DOHH2 (cell line): ENCODE measurements around the gene SPAG16.
"Not testable (repeated sequence)": the region's sequence is repeated elsewhere in the genome, so short reads cannot be mapped to it uniquely, and the experiment has no call there.

Experiments
- H3F3A ChIP-seq: fragments of 200-600 bp; sonication (generic), shearing (Covaris generic); 2 replicates; pipeline ENCODE4 v1.6.0; 2016; ENCODE audit warnings: antibody characterized with exemption, mild to moderate bottlenecking; ENCODE audit not compliant: control insufficient read depth, insufficient read depth
- H3K27ac ChIP-seq: fragments of 200-600 bp; sonication (generic); 2 replicates; pipeline ENCODE4 v1.5.1; 2014; ENCODE audit warnings: low read depth, mild to moderate bottlenecking, low read length, moderate library complexity
- H3K27me3 ChIP-seq: fragments of 200-600 bp; sonication (generic); 2 replicates; pipeline ENCODE4 v1.6.1; 2014; ENCODE audit warnings: mild to moderate bottlenecking, low read length, mixed read lengths; ENCODE audit not compliant: control insufficient read depth
- H3K36me3 ChIP-seq: fragments of 200-600 bp; sonication (generic); 2 replicates; pipeline ENCODE4 v1.6.1; 2014; ENCODE audit warnings: mild to moderate bottlenecking, low read length, moderate library complexity, mixed read lengths; ENCODE audit not compliant: control insufficient read depth
- H3K4me1 ChIP-seq: fragments of 200-600 bp; sonication (generic); 2 replicates; pipeline ENCODE4 v1.6.1; 2014; ENCODE audit warnings: mild to moderate bottlenecking, low read length, mixed read lengths; ENCODE audit not compliant: control insufficient read depth
- H3K4me2 ChIP-seq: fragments of 200-600 bp; sonication (generic); 2 replicates; pipeline ENCODE4 v1.6.0; 2014; ENCODE audit warnings: mild to moderate bottlenecking, low read length, moderate library complexity
- H3K4me3 ChIP-seq: fragments of 200-600 bp; sonication (generic); 2 replicates; pipeline ENCODE4 v1.5.1; 2014; ENCODE audit warnings: mild to moderate bottlenecking, low read length, mixed read lengths
- H3K79me2 ChIP-seq: fragments of 200-600 bp; sonication (generic); 2 replicates; pipeline ENCODE4 v1.6.1; 2014; ENCODE audit warnings: mild to moderate bottlenecking, low read length, mixed read lengths; ENCODE audit not compliant: control insufficient read depth
- H3K9me2 ChIP-seq: fragments of 200-600 bp; sonication (generic); replicated peaks from 2 replicates; pipeline ENCODE4 v1.6.1; 2014; ENCODE audit warnings: mild to moderate bottlenecking, low read length, mixed read lengths; ENCODE audit not compliant: control insufficient read depth
- H3K9me3 ChIP-seq: fragments of 200-600 bp; sonication (generic); 2 replicates; pipeline ENCODE4 v1.6.1; 2014; ENCODE audit warnings: antibody characterized with exemption, low read length, mixed read lengths; ENCODE audit not compliant: control insufficient read depth, insufficient read depth
- H4K20me1 ChIP-seq: fragments of 200-600 bp; sonication (generic); 2 replicates; pipeline ENCODE4 v1.6.0; 2014; ENCODE audit warnings: low read depth, mild to moderate bottlenecking, antibody characterized with exemption, low read length, moderate library complexity; ENCODE audit not compliant: control insufficient read depth, insufficient read depth
- EZH2phosphoT487 ChIP-seq: fragments of 200-600 bp; sonication (generic); IDR thresholded peaks from 2 replicates; pipeline ENCODE4 v1.6.1; 2017; ENCODE audit warnings: borderline replicate concordance, mild to moderate bottlenecking, antibody characterized with exemption, low read length, moderate library complexity, mixed read lengths
- TF ChIP-seq, protein P1 (sequence below): fragments of 200-600 bp; sonication (generic); IDR thresholded peaks from one replicate; pipeline ENCODE4 v1.5.1; 2014; ENCODE audit warnings: antibody characterized with exemption, mild to moderate bottlenecking, low read depth, low read length; ENCODE audit not compliant: poor library complexity, severe bottlenecking

SPAG16 gene

DNA sequence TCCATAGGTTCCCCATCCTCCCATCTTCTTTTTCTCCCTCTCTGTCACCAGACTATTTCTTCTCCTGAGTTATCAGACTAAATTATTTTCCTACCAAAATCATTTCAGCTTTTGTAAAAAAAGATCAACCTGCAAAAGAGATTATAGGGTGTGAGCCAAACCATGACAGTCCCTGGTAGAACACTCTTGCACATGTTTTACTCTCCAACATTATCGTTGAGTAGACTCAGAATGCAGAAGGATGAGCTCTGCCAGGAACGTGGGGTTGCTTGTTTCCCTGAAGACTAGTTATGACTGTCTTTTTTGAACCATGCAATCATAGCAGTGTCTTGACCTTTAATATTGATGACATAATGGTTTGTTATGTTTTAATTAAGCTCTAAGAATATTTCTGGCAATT is 766.5 kb downstream of the SPAG16 start:
- H3F3A ChIP-seq, result no peaks in the 10 kb centered on the region
- no peaks in the 10 kb centered on the region for H3K9me2 ChIP-seq
- no peaks in the 10 kb centered on the region for H3K79me2 ChIP-seq
- H3K4me2 ChIP-seq, result no peak overlapping the region
- H3K9me3 ChIP-seq, result no peaks in the 10 kb centered on the region
- H4K20me1 ChIP-seq, result no peaks in the 10 kb centered on the region
- no peaks in the 10 kb centered on the region for H3K27me3 ChIP-seq
- no peak for TF ChIP-seq EZH2phosphoT487
- TF ChIP-seq, protein P1, sequence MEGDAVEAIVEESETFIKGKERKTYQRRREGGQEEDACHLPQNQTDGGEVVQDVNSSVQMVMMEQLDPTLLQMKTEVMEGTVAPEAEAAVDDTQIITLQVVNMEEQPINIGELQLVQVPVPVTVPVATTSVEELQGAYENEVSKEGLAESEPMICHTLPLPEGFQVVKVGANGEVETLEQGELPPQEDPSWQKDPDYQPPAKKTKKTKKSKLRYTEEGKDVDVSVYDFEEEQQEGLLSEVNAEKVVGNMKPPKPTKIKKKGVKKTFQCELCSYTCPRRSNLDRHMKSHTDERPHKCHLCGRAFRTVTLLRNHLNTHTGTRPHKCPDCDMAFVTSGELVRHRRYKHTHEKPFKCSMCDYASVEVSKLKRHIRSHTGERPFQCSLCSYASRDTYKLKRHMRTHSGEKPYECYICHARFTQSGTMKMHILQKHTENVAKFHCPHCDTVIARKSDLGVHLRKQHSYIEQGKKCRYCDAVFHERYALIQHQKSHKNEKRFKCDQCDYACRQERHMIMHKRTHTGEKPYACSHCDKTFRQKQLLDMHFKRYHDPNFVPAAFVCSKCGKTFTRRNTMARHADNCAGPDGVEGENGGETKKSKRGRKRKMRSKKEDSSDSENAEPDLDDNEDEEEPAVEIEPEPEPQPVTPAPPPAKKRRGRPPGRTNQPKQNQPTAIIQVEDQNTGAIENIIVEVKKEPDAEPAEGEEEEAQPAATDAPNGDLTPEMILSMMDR, result no peak
- no peak overlapping the region for H3K4me3 ChIP-seq
- no peaks in the 10 kb centered on the region for H3K36me3 ChIP-seq
- no peak overlapping the region for H3K27ac ChIP-seq
- H3K4me1 ChIP-seq, result no peaks in the 10 kb centered on the region

DNA sequence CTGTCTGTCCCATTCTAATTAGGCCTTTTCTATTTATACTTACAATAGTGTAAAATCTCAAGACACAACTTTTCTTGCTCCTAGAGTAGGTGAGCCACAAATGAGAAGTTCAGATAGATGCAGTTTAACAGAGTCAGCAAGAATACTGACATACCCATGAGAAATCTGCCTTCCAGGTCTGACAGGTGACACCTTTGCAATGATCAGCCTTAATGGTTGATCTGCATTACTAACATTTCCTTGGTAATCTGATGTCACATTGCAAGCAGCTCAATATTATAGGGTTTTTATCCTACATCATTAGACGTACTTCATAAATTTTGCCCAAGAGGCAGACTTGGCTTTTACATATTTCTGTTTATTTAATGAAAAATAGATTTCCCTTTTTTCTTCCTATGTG is 767.3 kb downstream of the SPAG16 start:
- TF ChIP-seq EZH2phosphoT487, result no peak
- TF ChIP-seq, protein P1, result no peak
- no peak overlapping the region for H3K4me2 ChIP-seq
- no peaks in the 10 kb centered on the region for H3K36me3 ChIP-seq
- no peaks in the 10 kb centered on the region for H3K9me3 ChIP-seq
- no peaks in the 10 kb centered on the region for H3K4me1 ChIP-seq
- no peaks in the 10 kb centered on the region for H4K20me1 ChIP-seq
- H3K4me3 ChIP-seq, result no peak overlapping the region
- H3K27ac ChIP-seq, result no peak overlapping the region
- no peaks in the 10 kb centered on the region for H3K27me3 ChIP-seq
- no peaks in the 10 kb centered on the region for H3K9me2 ChIP-seq
- H3F3A ChIP-seq, result no peaks in the 10 kb centered on the region
- no peaks in the 10 kb centered on the region for H3K79me2 ChIP-seq

DNA sequence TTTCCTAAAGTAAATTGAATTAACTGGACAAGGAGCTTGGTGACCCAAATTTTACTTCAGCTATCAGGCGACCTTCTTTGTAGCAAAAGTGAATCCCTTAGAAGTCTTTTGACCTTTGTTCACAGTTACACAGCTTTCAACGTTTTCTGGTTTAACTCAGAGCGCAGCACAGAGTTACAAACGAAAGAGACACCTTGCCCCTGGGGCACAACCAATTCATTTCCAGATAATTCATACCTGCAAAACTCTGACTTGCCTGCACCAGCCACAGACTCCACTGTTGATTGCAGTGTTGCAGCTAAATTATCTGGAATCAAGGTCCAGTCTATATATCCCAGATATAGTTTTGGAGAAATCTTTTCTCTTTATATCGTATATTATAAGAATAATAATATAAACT is 768.0 kb downstream of the SPAG16 start:
- H3F3A ChIP-seq, result no peaks in the 10 kb centered on the region
- no peaks in the 10 kb centered on the region for H3K79me2 ChIP-seq
- no peaks in the 10 kb centered on the region for H3K27me3 ChIP-seq
- H3K4me2 ChIP-seq, result no peak overlapping the region
- no peak overlapping the region for H3K27ac ChIP-seq
- no peaks in the 10 kb centered on the region for H3K9me3 ChIP-seq
- no peaks in the 10 kb centered on the region for H3K9me2 ChIP-seq
- TF ChIP-seq EZH2phosphoT487, result no peak
- TF ChIP-seq, protein P1, result no peak
- no peaks in the 10 kb centered on the region for H4K20me1 ChIP-seq
- no peaks in the 10 kb centered on the region for H3K36me3 ChIP-seq
- no peaks in the 10 kb centered on the region for H3K4me1 ChIP-seq
- H3K4me3 ChIP-seq, result no peak overlapping the region

DNA sequence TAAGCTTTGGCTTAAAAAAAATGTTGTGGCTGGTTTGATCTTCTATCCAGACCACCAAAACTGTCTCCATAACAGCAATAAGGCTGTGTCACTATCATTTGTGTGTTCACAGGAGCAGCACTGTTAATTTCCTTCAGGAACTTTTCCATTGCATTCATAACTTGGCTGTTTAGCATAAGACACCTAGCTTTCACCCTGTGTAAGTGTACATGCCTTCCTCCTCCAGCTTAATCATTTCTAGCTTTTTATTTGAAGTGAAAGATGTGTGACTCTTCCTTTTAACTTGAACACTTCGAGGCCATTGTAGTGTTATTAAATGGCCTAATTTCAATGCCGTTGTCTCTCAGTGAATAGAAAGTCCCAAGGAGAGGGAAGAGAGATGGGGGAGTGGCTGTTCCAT is 773.7 kb downstream of the SPAG16 start:
- Histone ChIP-seq H4K20me1 (no peaks in the 10 kb centered on the region), H3K27me3 (no peaks in the 10 kb centered on the region), H3K9me2 (no peaks in the 10 kb centered on the region), H3K79me2 (no peaks in the 10 kb centered on the region), H3F3A (no peaks in the 10 kb centered on the region), H3K9me3 (no peaks in the 10 kb centered on the region), H3K4me3 (no peak overlapping the region), H3K4me1 (no peaks in the 10 kb centered on the region), H3K36me3 (no peaks in the 10 kb centered on the region), H3K27ac (no peak overlapping the region), H3K4me2 (no peak overlapping the region)
- TF ChIP-seq EZH2phosphoT487, result no peak
- TF ChIP-seq, protein P1, result no peak

DNA sequence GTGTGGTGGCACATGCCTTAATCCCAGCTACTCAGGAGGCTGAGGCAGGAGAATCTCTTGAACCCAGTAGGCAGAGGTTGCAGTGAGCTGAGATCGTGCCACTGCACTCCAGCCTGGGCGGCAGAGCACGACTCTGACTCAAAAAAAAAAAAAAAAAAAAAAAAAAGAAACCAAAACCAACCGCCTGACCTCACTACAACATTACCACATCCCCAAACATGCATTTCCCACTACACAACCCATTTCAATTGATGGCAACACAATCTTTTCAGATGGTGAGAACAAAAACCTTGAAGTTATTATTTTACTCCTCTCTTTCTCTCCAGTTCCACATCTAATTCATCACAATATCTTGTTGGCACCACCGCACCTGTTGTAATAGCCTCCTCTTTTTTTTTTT is 778.0 kb downstream of the SPAG16 start:
- not testable (repeated sequence) for H3K9me2 ChIP-seq, H3F3A ChIP-seq, H3K4me3 ChIP-seq, H3K4me1 ChIP-seq, H3K27me3 ChIP-seq, H3K9me3 ChIP-seq, H3K79me2 ChIP-seq, H4K20me1 ChIP-seq, H3K27ac ChIP-seq, H3K36me3 ChIP-seq, H3K4me2 ChIP-seq
